ENCODE data around the gene DOCK1. TPM values are rescaled to one million over a fixed set of nuclear protein-coding genes. Genes with fewer than 3 reads are reported as not detected.

The DOCK1 gene
- total RNA-seq, 2 donors from 2014 or later, result 41.2 to 56.0 TPM

DNA sequence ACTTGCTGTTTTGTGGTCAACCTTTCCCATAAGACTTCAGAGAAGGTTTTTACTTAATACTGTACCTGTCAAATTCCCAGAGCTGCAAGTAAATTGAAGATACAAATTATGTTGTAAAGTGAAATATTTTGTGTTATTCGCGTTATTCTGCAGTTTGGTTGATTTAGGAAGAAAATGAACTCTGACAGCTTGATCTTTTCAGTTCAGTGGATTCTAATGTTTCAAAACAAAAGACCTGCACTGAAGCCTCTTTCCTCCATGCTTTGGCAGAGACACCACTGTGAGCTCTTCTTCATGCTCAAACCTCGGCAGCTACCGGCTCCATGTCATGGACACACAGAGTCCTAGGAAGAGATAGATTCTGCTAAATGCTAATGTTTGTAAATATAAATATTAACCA is 366.8 kb downstream of the DOCK1 start:
- 82% methylated on average over 4 of the region's 4 CpGs for WGBS
- DNase-seq (ENCODE audit: low spot score), result no peak
- Histone ChIP-seq H3K9me3 (no peaks in the 10 kb centered on the region), H3K36me3 (no peaks in the 10 kb centered on the region), H3K4me1 (replicated peaks) (no peaks in the 10 kb centered on the region), H3K4me3 (no peak overlapping the region), H3K27ac (no peak overlapping the region), H3K27me3 (replicated peaks; ENCODE audit: insufficient read depth) (no peaks in the 10 kb centered on the region)
- TF ChIP-seq, protein P1, sequence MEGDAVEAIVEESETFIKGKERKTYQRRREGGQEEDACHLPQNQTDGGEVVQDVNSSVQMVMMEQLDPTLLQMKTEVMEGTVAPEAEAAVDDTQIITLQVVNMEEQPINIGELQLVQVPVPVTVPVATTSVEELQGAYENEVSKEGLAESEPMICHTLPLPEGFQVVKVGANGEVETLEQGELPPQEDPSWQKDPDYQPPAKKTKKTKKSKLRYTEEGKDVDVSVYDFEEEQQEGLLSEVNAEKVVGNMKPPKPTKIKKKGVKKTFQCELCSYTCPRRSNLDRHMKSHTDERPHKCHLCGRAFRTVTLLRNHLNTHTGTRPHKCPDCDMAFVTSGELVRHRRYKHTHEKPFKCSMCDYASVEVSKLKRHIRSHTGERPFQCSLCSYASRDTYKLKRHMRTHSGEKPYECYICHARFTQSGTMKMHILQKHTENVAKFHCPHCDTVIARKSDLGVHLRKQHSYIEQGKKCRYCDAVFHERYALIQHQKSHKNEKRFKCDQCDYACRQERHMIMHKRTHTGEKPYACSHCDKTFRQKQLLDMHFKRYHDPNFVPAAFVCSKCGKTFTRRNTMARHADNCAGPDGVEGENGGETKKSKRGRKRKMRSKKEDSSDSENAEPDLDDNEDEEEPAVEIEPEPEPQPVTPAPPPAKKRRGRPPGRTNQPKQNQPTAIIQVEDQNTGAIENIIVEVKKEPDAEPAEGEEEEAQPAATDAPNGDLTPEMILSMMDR (IDR thresholded peaks at IDR 0.05), result no peak
- no peak for TF ChIP-seq POLR2A (IDR thresholded peaks at IDR 0.05)
- TF ChIP-seq POLR2AphosphoS5 (IDR thresholded peaks at IDR 0.05), result no peak
- intact Hi-C loops (cut with DNase I), result no loop called here

DNA sequence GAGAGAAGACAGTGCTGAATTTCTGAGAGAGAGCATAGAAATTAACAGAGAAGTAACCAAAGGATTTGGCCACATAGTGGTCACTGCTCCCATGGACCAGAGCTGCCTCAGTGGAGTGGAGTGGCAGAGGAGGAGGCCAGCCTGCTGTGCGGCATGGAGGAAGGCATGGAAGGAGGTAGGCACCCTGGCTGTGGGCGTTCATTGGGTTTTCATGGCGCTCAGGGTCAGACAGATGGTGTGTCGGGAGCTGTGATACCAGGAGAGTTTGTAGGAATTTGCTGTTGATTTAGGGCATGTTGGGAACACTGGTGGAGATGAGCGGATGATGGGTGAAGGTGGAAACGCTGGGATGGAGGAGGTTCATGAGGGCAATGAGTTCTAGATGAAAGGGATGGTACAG is 370.0 kb downstream of the DOCK1 start:
- H3K36me3 ChIP-seq, result no peaks in the 10 kb centered on the region
- 97% methylated on average over 6 of the region's 6 CpGs for WGBS
- no peak overlapping the region for H3K27ac ChIP-seq
- no peaks in the 10 kb centered on the region for H3K9me3 ChIP-seq
- no peak for DNase-seq (ENCODE audit: low spot score)
- H3K27me3 ChIP-seq (replicated peaks; ENCODE audit: insufficient read depth), result no peaks in the 10 kb centered on the region
- peaks cover 3% of the 10 kb centered on the region for H3K4me1 ChIP-seq (replicated peaks)
- intact Hi-C loops (cut with DNase I), result no loop called here
- TF ChIP-seq POLR2AphosphoS5 (IDR thresholded peaks at IDR 0.05), result no peak
- TF ChIP-seq POLR2A (IDR thresholded peaks at IDR 0.05), result no peak
- TF ChIP-seq, protein P1 (IDR thresholded peaks at IDR 0.05), result no peak
- H3K4me3 ChIP-seq, result no peak overlapping the region

DNA sequence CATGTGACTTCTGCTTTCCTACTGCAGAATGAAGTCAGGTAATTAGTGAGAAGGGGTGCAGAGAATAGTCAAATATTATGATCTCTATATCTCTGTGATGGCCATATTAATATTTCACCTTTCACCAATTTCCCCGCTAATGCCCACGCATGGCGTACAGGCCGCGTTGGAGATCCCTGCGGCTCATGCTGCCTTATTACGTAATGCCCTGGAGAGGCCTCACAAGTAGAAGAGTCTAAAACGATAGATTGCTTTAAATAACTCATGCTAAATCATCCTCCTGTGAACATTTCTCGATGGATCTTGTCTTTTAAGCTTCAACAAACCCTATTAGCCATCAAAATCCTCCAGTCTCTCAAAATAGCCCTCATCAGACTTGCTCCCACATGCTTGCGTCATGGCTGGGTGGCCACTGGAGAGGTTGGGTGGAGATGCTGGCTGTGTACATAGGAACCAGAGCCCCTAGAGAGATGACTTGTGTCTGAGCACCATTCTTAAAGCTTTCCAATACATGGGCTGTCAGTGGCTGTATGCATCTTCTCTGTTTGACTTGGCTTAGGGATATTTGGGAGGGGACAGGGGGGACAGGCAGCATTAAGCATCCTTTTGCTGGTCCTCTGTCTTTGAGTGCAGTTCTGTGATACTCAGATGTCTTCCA is 370.7 kb downstream of the DOCK1 start:
- H3K36me3 ChIP-seq, result no peaks in the 10 kb centered on the region
- WGBS, result 96% methylated on average over 10 of the region's 10 CpGs
- peaks cover 3% of the 10 kb centered on the region for H3K4me1 ChIP-seq (replicated peaks)
- no peaks in the 10 kb centered on the region for H3K9me3 ChIP-seq
- H3K27me3 ChIP-seq (replicated peaks; ENCODE audit: insufficient read depth), result no peaks in the 10 kb centered on the region
- intact Hi-C loops (cut with DNase I), result no loop called here
- H3K27ac ChIP-seq, result no peak overlapping the region
- no peak for DNase-seq (ENCODE audit: low spot score)
- TF ChIP-seq, protein P1 (IDR thresholded peaks at IDR 0.05), result no peak
- TF ChIP-seq POLR2AphosphoS5 (IDR thresholded peaks at IDR 0.05) (no peak), POLR2A (IDR thresholded peaks at IDR 0.05) (no peak)
- no peak overlapping the region for H3K4me3 ChIP-seq

DNA sequence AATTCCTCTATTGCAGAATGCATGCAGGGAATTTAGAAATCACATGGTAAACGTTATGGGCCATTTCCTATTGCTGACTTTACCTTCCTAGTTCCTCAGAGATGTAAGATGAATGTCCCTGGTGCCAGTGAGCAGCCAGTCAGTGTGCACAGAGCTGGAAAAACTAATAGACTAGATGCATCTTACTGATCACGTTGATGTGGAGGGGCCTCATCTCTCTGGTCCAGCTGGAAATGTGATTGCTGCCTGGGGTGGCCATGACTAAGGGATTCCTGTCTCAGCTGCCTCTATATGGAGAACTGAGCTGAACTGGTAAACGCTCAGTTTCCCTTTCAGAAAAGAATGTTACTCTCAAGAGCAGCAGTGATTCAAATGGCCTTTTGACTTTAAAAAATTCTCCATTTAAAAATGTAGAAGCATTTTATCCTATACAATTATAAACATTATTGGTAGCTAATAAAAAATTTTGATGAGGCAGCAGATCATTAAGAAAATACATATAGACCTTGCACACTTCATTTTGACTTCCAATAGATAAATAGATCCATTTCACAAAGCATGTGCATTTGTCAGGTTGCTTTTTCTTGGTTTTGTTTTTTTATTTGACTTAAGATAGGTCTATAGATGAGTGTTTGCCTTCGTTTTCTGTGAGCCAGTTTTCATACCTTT is 371.7 kb downstream of the DOCK1 start:
- DNase-seq (ENCODE audit: low spot score), result no peak
- Histone ChIP-seq H3K4me1 (replicated peaks) (peaks cover 3% of the 10 kb centered on the region), H3K36me3 (no peaks in the 10 kb centered on the region), H3K4me3 (no peak overlapping the region), H3K27me3 (replicated peaks; ENCODE audit: insufficient read depth) (no peaks in the 10 kb centered on the region), H3K27ac (no peak overlapping the region), H3K9me3 (no peaks in the 10 kb centered on the region)
- WGBS, result 65% methylated on average over 4 of the region's 4 CpGs
- TF ChIP-seq POLR2A (IDR thresholded peaks at IDR 0.05) (no peak), POLR2AphosphoS5 (IDR thresholded peaks at IDR 0.05) (no peak)
- TF ChIP-seq, protein P1 (IDR thresholded peaks at IDR 0.05), result no peak
- intact Hi-C loops (cut with DNase I), result no loop called here

DNA sequence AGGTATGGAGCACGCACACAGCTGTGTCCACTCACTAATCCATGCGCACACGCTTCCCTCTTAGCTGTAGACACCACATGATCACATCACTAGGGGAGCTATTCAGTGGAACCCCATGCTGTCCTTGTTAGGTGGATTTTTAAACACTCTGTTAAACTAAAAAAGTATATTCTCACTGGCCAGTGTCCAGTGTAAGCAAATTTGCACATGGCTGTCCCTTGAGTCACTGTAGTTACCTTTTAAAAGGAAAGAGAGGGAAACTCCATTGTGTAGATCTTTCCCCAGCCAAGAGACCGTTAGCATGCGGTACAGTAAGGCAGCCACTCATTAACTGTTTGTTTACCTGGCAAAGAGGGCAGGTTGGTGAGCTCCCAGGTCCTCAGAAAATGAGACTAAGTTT is 372.8 kb downstream of the DOCK1 start:
- Histone ChIP-seq H3K4me3 (no peak overlapping the region), H3K27me3 (replicated peaks; ENCODE audit: insufficient read depth) (no peaks in the 10 kb centered on the region), H3K27ac (no peak overlapping the region), H3K36me3 (no peaks in the 10 kb centered on the region), H3K9me3 (no peaks in the 10 kb centered on the region), H3K4me1 (replicated peaks) (peaks cover 3% of the 10 kb centered on the region)
- no peak for DNase-seq (ENCODE audit: low spot score)
- TF ChIP-seq, protein P1 (IDR thresholded peaks at IDR 0.05), result no peak
- TF ChIP-seq POLR2AphosphoS5 (IDR thresholded peaks at IDR 0.05), result peak; percentile 13
- intact Hi-C loops (cut with DNase I), result no loop called here
- WGBS, result 47% methylated on average over 5 of the region's 5 CpGs
